Measurements from ENCODE around the gene SLC12A4. TPM values are rescaled to one million over a fixed set of nuclear protein-coding genes. Genes with fewer than 3 reads are reported as not detected.

SLC12A4 gene
- total RNA-seq, 2 experiments from 2014 or later: 15.1 to 17.7 TPM

DNA sequence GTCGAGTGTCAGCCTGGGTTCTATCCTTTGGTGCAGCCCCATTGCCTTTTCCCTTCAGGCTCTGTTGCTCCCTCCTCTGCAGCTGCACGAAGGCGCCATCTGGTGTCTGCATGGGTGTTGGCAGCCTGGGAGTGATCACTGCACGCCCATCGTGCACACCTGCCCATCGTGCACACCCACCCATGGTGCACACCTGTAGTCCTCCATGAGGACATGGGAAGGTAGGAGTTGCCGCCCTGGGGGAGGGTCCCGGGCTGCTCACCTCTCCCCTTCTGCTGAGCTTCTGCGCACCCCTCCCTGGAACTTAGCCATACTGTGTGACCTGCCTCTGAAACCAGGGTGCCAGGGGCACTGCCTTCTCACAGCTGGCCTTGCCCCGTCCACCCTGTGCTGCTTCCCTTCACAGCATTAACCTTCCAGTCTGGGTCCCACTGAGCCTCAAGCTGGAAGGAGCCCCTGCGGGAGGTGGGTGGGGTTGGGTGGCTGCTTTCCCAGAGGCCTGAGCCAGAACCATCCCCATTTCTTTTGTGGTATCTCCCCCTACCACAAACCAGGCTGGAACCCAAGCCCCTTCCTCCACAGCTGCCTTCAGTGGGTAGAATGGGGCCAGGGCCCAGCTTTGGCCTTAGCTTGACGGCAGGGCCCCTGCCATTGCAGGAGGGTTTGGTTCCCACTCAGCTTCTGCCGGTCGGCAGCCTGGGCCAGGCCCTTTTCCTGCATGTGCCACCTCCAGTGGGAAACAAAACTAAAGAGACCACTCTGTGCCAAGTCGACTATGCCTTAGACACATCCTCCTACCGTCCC lies 39.7 kb downstream of the SLC12A4 start:
- H3K4me1 Mint-ChIP-seq (ENCODE audit: low read depth): peaks cover 9% of the 10 kb centered on the region
- no peak overlapping the region for H3K4me3 Mint-ChIP-seq
- H3K36me3 Mint-ChIP-seq (ENCODE audit: low read depth): peaks cover 41% of the 10 kb centered on the region
- TF ChIP-seq, protein P1, sequence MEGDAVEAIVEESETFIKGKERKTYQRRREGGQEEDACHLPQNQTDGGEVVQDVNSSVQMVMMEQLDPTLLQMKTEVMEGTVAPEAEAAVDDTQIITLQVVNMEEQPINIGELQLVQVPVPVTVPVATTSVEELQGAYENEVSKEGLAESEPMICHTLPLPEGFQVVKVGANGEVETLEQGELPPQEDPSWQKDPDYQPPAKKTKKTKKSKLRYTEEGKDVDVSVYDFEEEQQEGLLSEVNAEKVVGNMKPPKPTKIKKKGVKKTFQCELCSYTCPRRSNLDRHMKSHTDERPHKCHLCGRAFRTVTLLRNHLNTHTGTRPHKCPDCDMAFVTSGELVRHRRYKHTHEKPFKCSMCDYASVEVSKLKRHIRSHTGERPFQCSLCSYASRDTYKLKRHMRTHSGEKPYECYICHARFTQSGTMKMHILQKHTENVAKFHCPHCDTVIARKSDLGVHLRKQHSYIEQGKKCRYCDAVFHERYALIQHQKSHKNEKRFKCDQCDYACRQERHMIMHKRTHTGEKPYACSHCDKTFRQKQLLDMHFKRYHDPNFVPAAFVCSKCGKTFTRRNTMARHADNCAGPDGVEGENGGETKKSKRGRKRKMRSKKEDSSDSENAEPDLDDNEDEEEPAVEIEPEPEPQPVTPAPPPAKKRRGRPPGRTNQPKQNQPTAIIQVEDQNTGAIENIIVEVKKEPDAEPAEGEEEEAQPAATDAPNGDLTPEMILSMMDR (IDR thresholded peaks at IDR 0.05): peak; percentile 82
- ATAC-seq (ENCODE audit: poor library complexity): peak; percentile 97
- Histone ChIP-seq H3K36me3 (ENCODE audit: insufficient read depth, low read length) (peaks cover 57% of the 10 kb centered on the region), H3K27me3 (ENCODE audit: control insufficient read depth in 1 of 2, insufficient read depth in 2 of 2, low read length in 2 of 2) (no peaks in the 10 kb centered on the region), H3K4me1 (ENCODE audit: insufficient read depth, low read length) (peaks cover 12% of the 10 kb centered on the region), H3K9me3 (ENCODE audit: control insufficient read depth in 1 of 2, insufficient read depth in 1 of 2, low read length in 2 of 2) (no peaks in the 10 kb centered on the region), H3K4me3 (ENCODE audit: low read length) (no peak overlapping the region), H3K27ac (ENCODE audit: low read depth in 1 of 2, low read length in 2 of 2) (no peak overlapping the region)
- H3K27ac Mint-ChIP-seq: peak overlapping the region; percentile 47
- no peaks in the 10 kb centered on the region for H3K27me3 Mint-ChIP-seq
- POLR2A ChIA-PET: interaction anchor here (0.6 kb wide), 2 partner anchors 8 to 107 kb away, joined by 3 to 4 read pairs; partner anchors contain the start of gene PSMB10
- intact Hi-C loops (cut with DNase I, micrococcal nuclease): loop anchor here (1.0 to 2.0 kb wide), 6 partner anchors 46 to 408 kb away; no protein-coding TSS in a partner anchor
- no peaks in the 10 kb centered on the region for H3K9me3 Mint-ChIP-seq
- peak; percentile 61 to 84 (median 73) for DNase-seq
- CTCF ChIA-PET: interaction anchor here (0.6 to 2.3 kb wide), 10 partner anchors 14 to 408 kb away, joined by 3 to 13 read pairs (median 6); no protein-coding TSS in a partner anchor

DNA sequence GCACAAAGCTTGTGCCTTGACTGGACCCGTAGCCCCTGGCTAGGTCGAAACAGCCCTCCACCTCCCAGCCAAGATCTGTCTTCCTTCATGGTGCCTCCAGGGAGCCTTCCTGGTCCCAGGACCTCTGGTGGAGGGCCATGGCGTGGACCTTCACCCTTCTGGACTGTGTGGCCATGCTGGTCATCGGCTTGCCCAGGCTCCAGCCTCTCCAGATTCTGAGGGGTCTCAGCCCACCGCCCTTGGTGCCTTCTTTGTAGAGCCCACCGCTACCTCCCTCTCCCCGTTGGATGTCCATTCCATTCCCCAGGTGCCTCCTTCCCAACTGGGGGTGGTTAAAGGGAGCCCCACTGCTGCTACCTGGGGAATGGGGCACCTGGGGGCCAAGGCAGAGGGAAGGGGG lies 40.3 kb downstream of the SLC12A4 start:
- TF ChIP-seq, protein P1 (IDR thresholded peaks at IDR 0.05): no peak
- POLR2A ChIA-PET: interaction anchor here (0.6 kb wide), 2 partner anchors 9 to 107 kb away, joined by 3 to 4 read pairs; partner anchors contain the start of gene PSMB10
- Mint-ChIP-seq H3K4me3 (no peak overlapping the region), H3K27me3 (no peaks in the 10 kb centered on the region), H3K36me3 (ENCODE audit: low read depth) (peaks cover 37% of the 10 kb centered on the region), H3K4me1 (ENCODE audit: low read depth) (peaks cover 9% of the 10 kb centered on the region), H3K27ac (peak overlapping the region; percentile 47), H3K9me3 (no peaks in the 10 kb centered on the region)
- H3K27me3 ChIP-seq (ENCODE audit: control insufficient read depth in 1 of 2, insufficient read depth in 2 of 2, low read length in 2 of 2): no peaks in the 10 kb centered on the region
- intact Hi-C loops (cut with DNase I, micrococcal nuclease): loop anchor here (1.0 to 2.0 kb wide), 6 partner anchors 45 to 407 kb away; no protein-coding TSS in a partner anchor
- peaks cover 12% of the 10 kb centered on the region for H3K4me1 ChIP-seq (ENCODE audit: insufficient read depth, low read length)
- no peak for DNase-seq
- peaks cover 62% of the 10 kb centered on the region for H3K36me3 ChIP-seq (ENCODE audit: insufficient read depth, low read length)
- H3K27ac ChIP-seq (ENCODE audit: low read depth in 1 of 2, low read length in 2 of 2): no peak overlapping the region
- no peak overlapping the region for H3K4me3 ChIP-seq (ENCODE audit: low read length)
- no peaks in the 10 kb centered on the region for H3K9me3 ChIP-seq (ENCODE audit: control insufficient read depth in 1 of 2, insufficient read depth in 1 of 2, low read length in 2 of 2)
- no peak for ATAC-seq (ENCODE audit: poor library complexity)
- CTCF ChIA-PET: interaction anchor here (0.6 to 2.3 kb wide), 10 partner anchors 14 to 407 kb away, joined by 3 to 13 read pairs (median 6); no protein-coding TSS in a partner anchor

DNA sequence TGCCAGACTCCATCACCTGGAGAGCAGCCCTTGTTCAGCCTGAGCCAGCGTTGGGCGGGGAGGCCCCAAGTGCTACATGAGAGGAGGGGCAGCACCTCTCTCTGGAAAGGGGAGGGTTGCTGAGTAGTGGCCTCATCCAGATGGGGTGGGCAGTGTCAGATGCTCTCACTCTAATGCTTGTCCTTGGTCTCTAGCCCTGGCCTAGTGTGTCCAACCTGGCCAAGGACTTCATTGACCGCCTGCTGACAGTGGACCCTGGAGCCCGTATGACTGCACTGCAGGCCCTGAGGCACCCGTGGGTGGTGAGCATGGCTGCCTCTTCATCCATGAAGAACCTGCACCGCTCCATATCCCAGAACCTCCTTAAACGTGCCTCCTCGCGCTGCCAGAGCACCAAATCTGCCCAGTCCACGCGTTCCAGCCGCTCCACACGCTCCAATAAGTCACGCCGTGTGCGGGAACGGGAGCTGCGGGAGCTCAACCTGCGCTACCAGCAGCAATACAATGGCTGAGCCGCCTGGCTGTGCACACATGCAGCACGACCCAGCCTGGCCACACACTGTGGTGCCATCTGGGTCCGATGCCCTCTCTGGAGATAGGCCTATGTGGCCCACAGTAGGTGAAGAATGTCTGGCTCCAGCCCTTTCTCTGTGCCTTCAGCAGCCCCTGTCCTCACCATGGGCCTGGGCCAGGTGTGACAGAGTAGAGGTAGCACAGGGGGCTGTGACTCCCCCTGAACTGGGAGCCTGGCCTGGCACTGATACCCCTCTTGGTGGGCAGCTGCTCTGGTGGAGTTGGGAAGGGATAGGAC lies 41.1 kb downstream of the SLC12A4 start:
- TF ChIP-seq, protein P1 (IDR thresholded peaks at IDR 0.05): no peak
- no peaks in the 10 kb centered on the region for H3K9me3 Mint-ChIP-seq
- H3K27me3 Mint-ChIP-seq: no peaks in the 10 kb centered on the region
- intact Hi-C loops (cut with DNase I, micrococcal nuclease): no loop called here
- Histone ChIP-seq H3K4me3 (ENCODE audit: low read length) (no peak overlapping the region), H3K4me1 (ENCODE audit: insufficient read depth, low read length) (peaks cover 12% of the 10 kb centered on the region), H3K27me3 (ENCODE audit: control insufficient read depth in 1 of 2, insufficient read depth in 2 of 2, low read length in 2 of 2) (no peaks in the 10 kb centered on the region), H3K36me3 (ENCODE audit: insufficient read depth, low read length) (peaks cover 65% of the 10 kb centered on the region), H3K27ac (ENCODE audit: low read depth in 1 of 2, low read length in 2 of 2) (no peak overlapping the region), H3K9me3 (ENCODE audit: control insufficient read depth in 1 of 2, insufficient read depth in 1 of 2, low read length in 2 of 2) (no peaks in the 10 kb centered on the region)
- peak overlapping the region; percentile 47 for H3K27ac Mint-ChIP-seq
- DNase-seq (peak in 1 of 14 experiments; percentile 15), ATAC-seq (ENCODE audit: poor library complexity) (no peak)
- peaks cover 36% of the 10 kb centered on the region for H3K36me3 Mint-ChIP-seq (ENCODE audit: low read depth)
- no peak overlapping the region for H3K4me3 Mint-ChIP-seq
- POLR2A ChIA-PET: no interaction called here
- peaks cover 9% of the 10 kb centered on the region for H3K4me1 Mint-ChIP-seq (ENCODE audit: low read depth)
- CTCF ChIA-PET: interaction anchor here (1.0 to 2.3 kb wide), 4 partner anchors 44 to 406 kb away, joined by 4 to 13 read pairs (median 8); no protein-coding TSS in a partner anchor
